OCI-LY7 (cell line): Measurements from ENCODE around the gene CLTCL1. TPM values are rescaled to one million over a fixed set of nuclear protein-coding genes. Genes with fewer than 3 reads are reported as not detected.

Source experiments
- Bru-seq: library from RNA; stranded (reverse); fragments of 400-500 nt; gene quantifications from one replicate; lab custom pipeline; 2021; lab: Mats Ljungman, UMichigan
- BruChase-seq, 2 experiments: library from RNA; stranded (reverse); fragments of 400-500 nt; gene quantifications; one replicate each; lab custom pipeline; 2021; lab: Mats Ljungman, UMichigan
- BruUV-seq: library from RNA; stranded (reverse); fragments of 400-500 nt; replicated peaks from 2 replicates; lab custom pipeline; 2021; lab: Mats Ljungman, UMichigan
- CTCF ChIA-PET: fragments of 300-600 bp; sonication (Branson Sonifier 250); formaldehyde crosslinking; loops from one replicate; lab custom pipeline; 2022; ENCODE audit warnings: antibody characterized with exemption; ENCODE audit not compliant: unreplicated experiment; lab: Charles Lee
- POLR2A ChIA-PET: fragments of 300-600 bp; sonication (Branson Sonifier 250); formaldehyde crosslinking; loops from one replicate; lab custom pipeline; 2022; ENCODE audit warnings: antibody characterized with exemption; lab: Charles Lee
- DNase-seq: peaks from one replicate; pipeline ENCODE4 v3.0.0-alpha.2; 2015; ENCODE audit warnings: low spot score
- H2AFZ ChIP-seq: fragments of 200-600 bp; sonication (generic), shearing (Covaris generic); 2 replicates; pipeline ENCODE4 v1.6.1; 2014; ENCODE audit warnings: mild to moderate bottlenecking, antibody characterized with exemption, low read length, moderate library complexity
- H3K27ac ChIP-seq: fragments of 200-600 bp; sonication (generic); 2 replicates; pipeline ENCODE4 v1.5.1; 2014; ENCODE audit warnings: mixed run types, low read depth, mild to moderate bottlenecking, moderate library complexity, low read length, inconsistent platforms; ENCODE audit not compliant: poor library complexity, severe bottlenecking
- H3K36me3 ChIP-seq: fragments of 200-600 bp; sonication (generic); 2 replicates; pipeline ENCODE4 v1.6.1; 2014; ENCODE audit warnings: mild to moderate bottlenecking, antibody characterized with exemption, low read length, moderate library complexity, mixed read lengths; ENCODE audit not compliant: insufficient read depth
- H3K4me1 ChIP-seq: fragments of 200-600 bp; sonication (generic); 2 replicates; pipeline ENCODE4 v1.5.1; 2014; ENCODE audit warnings: mild to moderate bottlenecking, low read length; ENCODE audit not compliant: insufficient read depth, poor library complexity, severe bottlenecking
- H3K4me2 ChIP-seq: fragments of 200-600 bp; sonication (generic); 2 replicates; pipeline ENCODE4 v1.6.1; 2014; ENCODE audit warnings: mild to moderate bottlenecking, low read length
- H3K4me3 ChIP-seq: fragments of 200-600 bp; sonication (generic); 2 replicates; pipeline ENCODE4 v1.5.1; 2014; ENCODE audit warnings: mild to moderate bottlenecking, low read depth, low read length; ENCODE audit not compliant: poor library complexity, severe bottlenecking
- H3K79me2 ChIP-seq: fragments of 200-600 bp; sonication (generic); 2 replicates; pipeline ENCODE4 v1.6.1; 2016; ENCODE audit warnings: low read depth, mild to moderate bottlenecking, low read length, moderate library complexity, mixed read lengths; ENCODE audit not compliant: insufficient read depth
- H3K9me2 ChIP-seq: fragments of 200-600 bp; sonication (generic); 2 replicates; pipeline ENCODE4 v1.6.1; 2016; ENCODE audit warnings: mild to moderate bottlenecking, low read length, mixed read lengths; ENCODE audit not compliant: insufficient read depth
- H3K9me3 ChIP-seq: fragments of 200-600 bp; sonication (generic); 2 replicates; pipeline ENCODE4 v1.6.1; 2014; ENCODE audit warnings: mild to moderate bottlenecking, mixed run types, low read length, mixed read lengths
- H4K20me1 ChIP-seq: fragments of 200-600 bp; sonication (generic); 2 replicates; pipeline ENCODE4 v1.6.1; 2014; ENCODE audit warnings: mild to moderate bottlenecking, antibody characterized with exemption, low read length, moderate library complexity, mixed read lengths; ENCODE audit not compliant: insufficient read depth
- CTCF ChIP-seq: fragments of 200-600 bp; sonication (generic); conservative IDR thresholded peaks from 2 replicates; pipeline ENCODE4 v1.5.1; 2014; ENCODE audit warnings: mild to moderate bottlenecking, antibody characterized with exemption, low read length, moderate library complexity, mixed read lengths
- EZH2phosphoT487 ChIP-seq: fragments of 200-600 bp; sonication (generic); IDR thresholded peaks from 2 replicates; pipeline ENCODE4 v1.6.1; 2018; ENCODE audit warnings: low read depth, borderline replicate concordance, mild to moderate bottlenecking, mixed run types, antibody characterized with exemption, low read length, moderate library complexity, mixed read lengths
- intact Hi-C: fragments of 100-400 bp; cut with micrococcal nuclease; formaldehyde crosslinking; loops from one replicate; pipeline ENCODE4 v1.10.0; 2022; ENCODE audit not compliant: unreplicated experiment
- long read RNA-seq: library from polyadenylated mRNA; stranded (forward); transcript quantifications from one replicate; pipeline ENCODE4 v2.0.0, GENCODE V29; 2022
- total RNA-seq, 2 experiments: library from RNA; depleted of rRNA in 1 of 2; stranded (reverse); fragments of >200 nt in 1 of 2; shearing (Covaris generic) in 1 of 2; gene quantifications; 2 replicates each; pipeline ENCODE4 v1.2.3, GENCODE V29; 2014 to 2022

Gene CLTCL1
- total RNA-seq (2014; rRNA removed; shearing (Covaris generic)) (0.31 and 0.44 TPM in 2 replicates), total RNA-seq (2022) (0.99 and 1.0 TPM in 2 replicates), Bru-seq, nascent RNA (percentile 20 among the genes with signal in this experiment), BruChase-seq, experiment 1, labeled RNA remaining after a 6-hour chase (percentile 19 among the genes with signal in this experiment), BruChase-seq, experiment 2, labeled RNA remaining after a 2-hour chase (percentile 18 among the genes with signal in this experiment)
- long read RNA-seq, partial matches to known transcripts, result 2 of 3 reads
- long read RNA-seq, other reads (novel, unspliced or antisense), result 1 of 3 reads

- intact Hi-C loops, result loop anchor here (5.0 kb wide), 1 partner anchor 115 kb away; the partner anchor contains the start of gene SLC25A1
- Histone ChIP-seq H3K4me1 (peaks cover 16% of the 10 kb centered on the region), H3K9me3 (no peaks in the 10 kb centered on the region), H3K9me2 (no peaks in the 10 kb centered on the region), H3K36me3 (no peaks in the 10 kb centered on the region), H3K27ac (no peak within 1 kb of the TSS), H3K4me2 (peak within 1 kb of the TSS; percentile 89), H3K79me2 (no peaks in the 10 kb centered on the region), H4K20me1 (no peaks in the 10 kb centered on the region), H2AFZ (peak within 1 kb of the TSS; percentile 99), H3K4me3 (peak within 1 kb of the TSS; percentile 74)
- ChIA-PET POLR2A (interaction anchor here (0.5 kb wide), 1 partner anchor 86 kb away, joined by 3 read pairs; no protein-coding TSS in a partner anchor), CTCF (interaction anchor here (0.6 kb wide), 2 partner anchors 114 to 1214 kb away, joined by 3 to 4 read pairs; no protein-coding TSS in a partner anchor)
- TF ChIP-seq EZH2phosphoT487 (no peak), CTCF (no peak)
- DNase-seq, result peak; percentile 82
- BruUV-seq, result no TSS peak
These were observed at the start of gene CLTCL1 for GRCh38 chr22:19291580-19292457. CLTCL1 (minus strand) TSS chr22:19291719; CDS start chr22:19291641, 78 bp downstream.

GRCh38 chr22:19337137-19337536 lies 45.6 kb upstream of the CLTCL1 start:
- peak; percentile 5 for DNase-seq
- BruUV-seq, result no TSS peak
- H3K9me3 ChIP-seq, result peaks cover 44% of the 10 kb centered on the region
- H2AFZ ChIP-seq, result no peak overlapping the region
- H3K4me1 ChIP-seq, result no peaks in the 10 kb centered on the region
- H3K36me3 ChIP-seq, result peaks cover 98% of the 10 kb centered on the region
- TF ChIP-seq EZH2phosphoT487 (no peak), CTCF (no peak)
- H3K79me2 ChIP-seq, result no peaks in the 10 kb centered on the region
- CTCF ChIA-PET, result no interaction called here
- intact Hi-C loops, result no loop called here
- H3K4me3 ChIP-seq, result no peak overlapping the region
- no peak overlapping the region for H3K4me2 ChIP-seq
- no peaks in the 10 kb centered on the region for H4K20me1 ChIP-seq
- no peaks in the 10 kb centered on the region for H3K9me2 ChIP-seq
- POLR2A ChIA-PET, result no interaction called here
- no peak overlapping the region for H3K27ac ChIP-seq
